H9 (cell line): ENCODE results near the gene FANCI. TPM values are rescaled to one million over a fixed set of nuclear protein-coding genes. Genes with fewer than 3 reads are reported as not detected.

Experiments
- DNase-seq: peaks from one replicate; pipeline ENCODE4 v3.0.0-alpha.2; 2017
- H2AFZ ChIP-seq: one replicate; pipeline ENCODE4 v1.6.1; 2013; ENCODE audit warnings: mild to moderate bottlenecking, low read length, control low read depth, moderate library complexity
- H2AK5ac ChIP-seq: 2 replicates; pipeline ENCODE4 v1.6.1; 2013; ENCODE audit warnings: low read length, control low read depth, mixed read lengths; ENCODE audit not compliant: insufficient read length
- H2BK120ac ChIP-seq: one replicate; pipeline ENCODE4 v1.6.1; 2013; ENCODE audit warnings: low read depth, mild to moderate bottlenecking, low read length, control low read depth, inconsistent platforms; ENCODE audit not compliant: poor library complexity, severe bottlenecking
- H2BK12ac ChIP-seq: 2 replicates; pipeline ENCODE4 v1.6.1; 2013; ENCODE audit warnings: low read length, control low read depth, mixed read lengths, low read depth; ENCODE audit not compliant: insufficient read length
- H2BK15ac ChIP-seq: 2 replicates; pipeline ENCODE4 v1.6.1; 2013; ENCODE audit warnings: low read depth, low read length, control low read depth
- H2BK20ac ChIP-seq: one replicate; pipeline ENCODE4 v1.6.1; 2013; ENCODE audit warnings: low read depth, mild to moderate bottlenecking, low read length, control low read depth, inconsistent platforms; ENCODE audit not compliant: poor library complexity, severe bottlenecking
- H2BK5ac ChIP-seq: 2 replicates; pipeline ENCODE4 v1.6.1; 2013; ENCODE audit warnings: low read length, control low read depth, mixed read lengths; ENCODE audit not compliant: insufficient read length
- H3K14ac ChIP-seq: 2 replicates; pipeline ENCODE4 v1.6.1; 2013; ENCODE audit warnings: low read length, control low read depth; ENCODE audit not compliant: insufficient read depth
- H3K18ac ChIP-seq: 2 replicates; pipeline ENCODE4 v1.6.1; 2013; ENCODE audit warnings: low read depth, mild to moderate bottlenecking, mixed read lengths, low read length, control low read depth; ENCODE audit not compliant: insufficient read length
- H3K23ac ChIP-seq: 2 replicates; pipeline ENCODE4 v1.6.1; 2013; ENCODE audit warnings: low read length, control low read depth, mixed read lengths, low read depth; ENCODE audit not compliant: insufficient read length
- H3K23me2 ChIP-seq: 2 replicates; pipeline ENCODE4 v1.6.1; 2013; ENCODE audit warnings: low read depth, mild to moderate bottlenecking, mixed read lengths, low read length, control low read depth; ENCODE audit not compliant: insufficient read length, poor library complexity, severe bottlenecking
- H3K27ac ChIP-seq: 2 replicates; pipeline ENCODE4 v1.5.1; 2013; ENCODE audit warnings: low read length, control low read depth, mixed read lengths, low read depth; ENCODE audit not compliant: insufficient read length
- H3K27me3 ChIP-seq: 2 replicates; pipeline ENCODE4 v1.6.1; 2013; ENCODE audit warnings: low read length, control low read depth, inconsistent platforms; ENCODE audit not compliant: insufficient read depth
- H3K4ac ChIP-seq: 2 replicates; pipeline ENCODE4 v1.6.1; 2013; ENCODE audit warnings: low read depth, mild to moderate bottlenecking, control low read depth, inconsistent platforms, low read length, moderate library complexity
- H3K4me1 ChIP-seq: 2 replicates; pipeline ENCODE4 v1.6.1; 2013; ENCODE audit warnings: low read length, control low read depth, inconsistent platforms; ENCODE audit not compliant: insufficient read depth
- H3K4me2 ChIP-seq: 2 replicates; pipeline ENCODE4 v1.6.1; 2013; ENCODE audit warnings: low read length, control low read depth, mixed read lengths; ENCODE audit not compliant: insufficient read length, insufficient read depth
- H3K56ac ChIP-seq: 2 replicates; pipeline ENCODE4 v1.6.1; 2013; ENCODE audit warnings: low read depth, mild to moderate bottlenecking, mixed read lengths, low read length, control low read depth; ENCODE audit not compliant: insufficient read length
- H3K79me1 ChIP-seq: 2 replicates; pipeline ENCODE4 v1.6.1; 2013; ENCODE audit warnings: low read depth, mild to moderate bottlenecking, moderate library complexity, low read length, control low read depth, inconsistent platforms; ENCODE audit not compliant: insufficient read depth, poor library complexity, severe bottlenecking
- H3K79me2 ChIP-seq: 2 replicates; pipeline ENCODE4 v1.6.1; 2013; ENCODE audit warnings: low read length, control low read depth, inconsistent platforms; ENCODE audit not compliant: insufficient read depth
- H3K9ac ChIP-seq: 2 replicates; pipeline ENCODE4 v1.6.1; 2013; ENCODE audit warnings: low read length, control low read depth, mixed read lengths; ENCODE audit not compliant: insufficient read length; ENCODE audit errors: extremely low read depth
- H3K9me3 ChIP-seq: one replicate; pipeline ENCODE4 v1.6.1; 2013; ENCODE audit warnings: low read depth, low read length, inconsistent platforms; ENCODE audit not compliant: control insufficient read depth
- H3T11ph ChIP-seq: one replicate; pipeline ENCODE4 v1.6.1; 2013; ENCODE audit warnings: mild to moderate bottlenecking, low read length, control low read depth, inconsistent platforms
- H4K20me1 ChIP-seq: one replicate; pipeline ENCODE4 v1.6.1; 2013; ENCODE audit not compliant: control insufficient read depth, insufficient read length, insufficient read depth
- H4K5ac ChIP-seq: 2 replicates; pipeline ENCODE4 v1.6.1; 2013; ENCODE audit warnings: low read depth, mild to moderate bottlenecking, mixed read lengths, low read length, control low read depth; ENCODE audit not compliant: insufficient read length
- H4K8ac ChIP-seq: replicated peaks from 2 replicates; pipeline ENCODE4 v1.6.1; 2013; ENCODE audit warnings: low read length, control low read depth, mixed read lengths, low read depth; ENCODE audit not compliant: insufficient read length
- H4K91ac ChIP-seq: 2 replicates; pipeline ENCODE4 v1.6.1; 2013; ENCODE audit warnings: low read depth, mild to moderate bottlenecking, moderate library complexity, mixed read lengths, low read length, control low read depth; ENCODE audit not compliant: insufficient read length
- H3K27ac Mint-ChIP-seq, 3 experiments: 2 replicates in 2 of 3; 3 replicates in 1 of 3; pipeline ENCODE4 v1.8.0; 2020 to 2021; ENCODE audit warnings: mixed read lengths in 3 of 3, mild to moderate bottlenecking in 1 of 3, moderate library complexity in 1 of 3
- H3K27me3 Mint-ChIP-seq: 2 replicates; pipeline ENCODE4 v1.8.0; 2021; ENCODE audit warnings: low read depth, mild to moderate bottlenecking, moderate library complexity, mixed read lengths
- H3K36me3 Mint-ChIP-seq, 3 experiments: 2 replicates in 2 of 3; 3 replicates in 1 of 3; pipeline ENCODE4 v1.8.0; 2020 to 2021; ENCODE audit warnings: low read depth in 3 of 3, mixed read lengths in 3 of 3; ENCODE audit not compliant: insufficient read depth in 1 of 3
- H3K4me1 Mint-ChIP-seq, 2 experiments: 2 replicates each; pipeline ENCODE4 v1.8.0; 2020; ENCODE audit warnings: mixed read lengths in 2 of 2
- H3K4me3 Mint-ChIP-seq, 2 experiments: 2 replicates in 1 of 2; 3 replicates in 1 of 2; pipeline ENCODE4 v1.8.0; 2020 to 2021; ENCODE audit warnings: mild to moderate bottlenecking in 2 of 2, mixed read lengths in 2 of 2, moderate library complexity in 1 of 2
- H3K9me3 Mint-ChIP-seq, 2 experiments: 2 replicates in 1 of 2; 3 replicates in 1 of 2; pipeline ENCODE4 v1.8.0; 2020; ENCODE audit warnings: mild to moderate bottlenecking in 2 of 2, mixed read lengths in 2 of 2, moderate library complexity in 1 of 2
- WGBS: extraction: QIAGEN DNeasy Blood & Tissue Kit; methylation state at CpG from one replicate; pipeline ENCODE4 v1.1.7; 2013; ENCODE audit warnings: missing lambda C conversion rate, low lambda C conversion rate, mixed read lengths; ENCODE audit not compliant: insufficient read length; ENCODE audit errors: extremely low coverage; 5-methylcytosine and 5-hydroxymethylcytosine counted together
- total RNA-seq: library from RNA; stranded (reverse); gene quantifications from 2 replicates; pipeline ENCODE4 v1.2.1, GENCODE V29; 2021
- TF ChIP-seq, protein P1 (sequence below): fragments of 200-600 bp; sonication (generic); conservative IDR thresholded peaks from 3 replicates; pipeline ENCODE4 v1.8.0; 2021; ENCODE audit warnings: antibody characterized with exemption, mild to moderate bottlenecking

FANCI gene
- total RNA-seq, 1 experiment from 2014 or later, result 106 TPM

DNA sequence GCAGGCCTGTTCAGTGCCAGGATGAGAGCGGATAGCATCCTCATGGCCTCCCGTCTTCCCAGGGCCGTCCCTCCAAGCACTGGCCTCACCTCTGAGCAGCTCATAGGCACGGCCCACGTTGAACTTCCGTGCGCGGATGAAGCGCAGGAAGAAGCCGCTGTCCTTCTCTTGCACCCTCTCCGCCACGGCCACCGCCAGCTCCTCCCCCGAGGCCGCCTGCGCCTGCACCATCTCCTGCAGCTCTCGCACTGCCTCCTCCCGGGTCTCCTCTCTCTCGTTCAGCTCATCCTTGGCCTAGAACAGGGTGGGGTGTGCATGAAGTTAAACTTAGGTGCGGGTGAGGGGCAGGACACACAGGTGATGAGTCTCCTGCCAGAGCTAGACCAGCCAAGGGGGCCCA lies 26.7 kb upstream of the FANCI start:
- WGBS, result no CpG with 5 or more reads among the region's 20 CpGs

More for the DNA sequence above, 26.7 kb upstream of the FANCI start:
- no peaks in the 10 kb centered on the region for H3K4me1 ChIP-seq
- no peak overlapping the region for H3K9ac ChIP-seq
- no peak overlapping the region for H2BK120ac ChIP-seq
- H3K4ac ChIP-seq, result no peak overlapping the region
- no peaks in the 10 kb centered on the region for H3K23me2 ChIP-seq
- H2AFZ ChIP-seq, result no peak overlapping the region
- H3K4me3 Mint-ChIP-seq, result no peak overlapping the region
- H3K27me3 Mint-ChIP-seq, result peaks cover 3% of the 10 kb centered on the region
- no peaks in the 10 kb centered on the region for H3K79me1 ChIP-seq
- H3K79me2 ChIP-seq, result no peaks in the 10 kb centered on the region
- H3K56ac ChIP-seq, result no peak overlapping the region
- no peak overlapping the region for H2BK12ac ChIP-seq
- peaks cover 3 to 6% of the 10 kb centered on the region in 2 experiments; a peak in 3 of 4 replicates for H3K4me1 Mint-ChIP-seq
- no peak overlapping the region for H3K14ac ChIP-seq
- H3K18ac ChIP-seq, result no peak overlapping the region
- H4K8ac ChIP-seq, result no peak overlapping the region
- no peaks in the 10 kb centered on the region for H3K27me3 ChIP-seq
- no peak overlapping the region for H3T11ph ChIP-seq
- no peaks in the 10 kb centered on the region for H4K20me1 ChIP-seq
- no peaks in the 10 kb centered on the region for H3K9me3 Mint-ChIP-seq
- H3K9me3 ChIP-seq, result no peaks in the 10 kb centered on the region
- H2BK20ac ChIP-seq, result no peak overlapping the region
- no peak overlapping the region for H3K27ac ChIP-seq
- peak overlapping the region in 1 of 3 experiments; percentile 52; a peak in 1 of 7 replicates for H3K27ac Mint-ChIP-seq
- TF ChIP-seq, protein P1, sequence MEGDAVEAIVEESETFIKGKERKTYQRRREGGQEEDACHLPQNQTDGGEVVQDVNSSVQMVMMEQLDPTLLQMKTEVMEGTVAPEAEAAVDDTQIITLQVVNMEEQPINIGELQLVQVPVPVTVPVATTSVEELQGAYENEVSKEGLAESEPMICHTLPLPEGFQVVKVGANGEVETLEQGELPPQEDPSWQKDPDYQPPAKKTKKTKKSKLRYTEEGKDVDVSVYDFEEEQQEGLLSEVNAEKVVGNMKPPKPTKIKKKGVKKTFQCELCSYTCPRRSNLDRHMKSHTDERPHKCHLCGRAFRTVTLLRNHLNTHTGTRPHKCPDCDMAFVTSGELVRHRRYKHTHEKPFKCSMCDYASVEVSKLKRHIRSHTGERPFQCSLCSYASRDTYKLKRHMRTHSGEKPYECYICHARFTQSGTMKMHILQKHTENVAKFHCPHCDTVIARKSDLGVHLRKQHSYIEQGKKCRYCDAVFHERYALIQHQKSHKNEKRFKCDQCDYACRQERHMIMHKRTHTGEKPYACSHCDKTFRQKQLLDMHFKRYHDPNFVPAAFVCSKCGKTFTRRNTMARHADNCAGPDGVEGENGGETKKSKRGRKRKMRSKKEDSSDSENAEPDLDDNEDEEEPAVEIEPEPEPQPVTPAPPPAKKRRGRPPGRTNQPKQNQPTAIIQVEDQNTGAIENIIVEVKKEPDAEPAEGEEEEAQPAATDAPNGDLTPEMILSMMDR, result no peak
- H3K4me2 ChIP-seq, result no peak overlapping the region
- H2AK5ac ChIP-seq, result no peak overlapping the region
- H4K5ac ChIP-seq, result no peak overlapping the region
- no peak overlapping the region for H3K23ac ChIP-seq
- H3K36me3 Mint-ChIP-seq, result no peaks in the 10 kb centered on the region
- H2BK15ac ChIP-seq, result no peak overlapping the region
- DNase-seq, result no peak
- no peak overlapping the region for H2BK5ac ChIP-seq
- no peak overlapping the region for H4K91ac ChIP-seq
